Sigmoid colon (tissue), 4 donors: ENCODE measurements around the gene UBE2D3.

ENCODE experiments used
- EP300 ChIP-seq, 4 donors: sonication (generic); formaldehyde crosslinking; IDR thresholded peaks; one replicate each; pipeline ENCODE4 v1.6.1; 2017; ENCODE audit warnings: antibody characterized with exemption in 4 of 4
- POLR2A ChIP-seq, 2 donors: fragments of 450-650 bp; IDR thresholded peaks; one replicate each; pipeline ENCODE4 v1.6.1; 2016; ENCODE audit warnings: antibody characterized with exemption in 2 of 2, mild to moderate bottlenecking in 2 of 2, moderate library complexity in 2 of 2
- POLR2AphosphoS5 ChIP-seq, 4 donors: sonication (generic); formaldehyde crosslinking; IDR thresholded peaks; one replicate each; pipeline ENCODE4 v1.6.1; 2017; ENCODE audit warnings: antibody characterized with exemption in 4 of 4
- TF ChIP-seq, protein P1 (sequence below), 4 experiments: fragments of 450-650 bp in 3 of 4; fragments of 200-600 bp in 1 of 4; IDR thresholded peaks; one replicate each; pipeline ENCODE4 v1.5.1; 2016 to 2019; ENCODE audit warnings: antibody characterized with exemption in 4 of 4, mild to moderate bottlenecking in 3 of 4, moderate library complexity in 2 of 4

DNA sequence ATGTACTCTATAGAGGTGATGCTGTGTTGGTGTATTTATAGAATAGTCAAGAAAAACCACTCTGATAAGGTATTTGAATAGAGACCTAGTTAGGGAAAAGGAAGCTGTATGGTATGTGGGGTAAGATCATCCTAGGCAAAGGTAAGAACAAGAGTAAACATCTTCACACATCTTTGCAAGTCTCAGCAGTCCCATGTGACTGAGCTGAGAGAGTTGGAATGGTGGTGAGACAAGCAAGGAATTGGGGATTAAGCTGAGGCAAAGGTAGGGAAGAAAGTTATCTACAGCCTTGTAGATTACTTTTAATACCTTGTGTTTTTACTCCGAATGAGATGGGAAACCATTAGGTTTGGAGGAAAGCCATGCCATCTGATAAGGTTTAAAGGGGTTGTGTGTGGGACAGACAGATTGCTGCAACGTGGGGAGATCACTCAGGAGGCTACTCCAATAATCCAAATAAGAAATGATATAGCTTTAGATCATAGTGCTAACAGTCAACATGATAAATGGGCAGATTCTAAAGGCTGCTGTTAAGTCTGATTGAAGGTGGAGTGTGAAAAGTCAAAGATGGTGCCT lies 34.9 kb downstream of the UBE2D3 start:
- TF ChIP-seq, protein P1, sequence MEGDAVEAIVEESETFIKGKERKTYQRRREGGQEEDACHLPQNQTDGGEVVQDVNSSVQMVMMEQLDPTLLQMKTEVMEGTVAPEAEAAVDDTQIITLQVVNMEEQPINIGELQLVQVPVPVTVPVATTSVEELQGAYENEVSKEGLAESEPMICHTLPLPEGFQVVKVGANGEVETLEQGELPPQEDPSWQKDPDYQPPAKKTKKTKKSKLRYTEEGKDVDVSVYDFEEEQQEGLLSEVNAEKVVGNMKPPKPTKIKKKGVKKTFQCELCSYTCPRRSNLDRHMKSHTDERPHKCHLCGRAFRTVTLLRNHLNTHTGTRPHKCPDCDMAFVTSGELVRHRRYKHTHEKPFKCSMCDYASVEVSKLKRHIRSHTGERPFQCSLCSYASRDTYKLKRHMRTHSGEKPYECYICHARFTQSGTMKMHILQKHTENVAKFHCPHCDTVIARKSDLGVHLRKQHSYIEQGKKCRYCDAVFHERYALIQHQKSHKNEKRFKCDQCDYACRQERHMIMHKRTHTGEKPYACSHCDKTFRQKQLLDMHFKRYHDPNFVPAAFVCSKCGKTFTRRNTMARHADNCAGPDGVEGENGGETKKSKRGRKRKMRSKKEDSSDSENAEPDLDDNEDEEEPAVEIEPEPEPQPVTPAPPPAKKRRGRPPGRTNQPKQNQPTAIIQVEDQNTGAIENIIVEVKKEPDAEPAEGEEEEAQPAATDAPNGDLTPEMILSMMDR (IDR thresholded peaks at IDR 0.05) = no peak
- TF ChIP-seq EP300 (IDR thresholded peaks at IDR 0.05) = no peak
- TF ChIP-seq POLR2A (IDR thresholded peaks at IDR 0.05) = no peak
- TF ChIP-seq POLR2AphosphoS5 (IDR thresholded peaks at IDR 0.05) = peak in 1 of 4 donors; percentile 9
